ENCODE data around the gene TECR. TPM values are rescaled to one million over a fixed set of nuclear protein-coding genes. Genes with fewer than 3 reads are reported as not detected.

The TECR gene
- total and polyA plus RNA-seq, 2 of the 13 experiments (the other 11 are each of a cell fraction or from before 2014, with no cell fraction given): 54.9 to 121 TPM

- FAIRE-seq (no peak), DNase-seq (ENCODE audit: low spot score) (no peak), ATAC-seq (no peak)
- H3K79me2 ChIP-seq (ENCODE audit: insufficient read depth, low read length): peaks cover 30% of the 10 kb centered on the region
- no TSS peak for BruUV-seq (replicated peaks)
- WGBS (ENCODE audit: low lambda C conversion rate): 90% methylated on average over 4 of the region's 8 CpGs
- ChIA-PET POLR2A (no interaction called here), CTCF (ENCODE audit: low intra/inter-chr PET ratio, low total read pairs) (no interaction called here)
- H3K9ac ChIP-seq (ENCODE audit: insufficient read depth, low read depth, low read length): no peak overlapping the region
- H3K4me2 ChIP-seq (ENCODE audit: low read depth, low read length): no peak overlapping the region
- H3K27me3 ChIP-seq (ENCODE audit: control insufficient read depth in 1 of 2, insufficient read depth in 2 of 2, low read length in 2 of 2): no peaks in the 10 kb centered on the region
- no peaks in the 10 kb centered on the region; the same call in 1 of the 2 replicates for H4K20me1 ChIP-seq (ENCODE audit: insufficient read depth, low read length)
- no peak overlapping the region for H2AFZ ChIP-seq (ENCODE audit: low read length)
- peaks cover 7 to 15% of the 10 kb centered on the region in 2 experiments; a peak in 3 of 5 replicates for H3K36me3 ChIP-seq (replicated peaks in 1 of 2; ENCODE audit: control insufficient read depth in 1 of 2, insufficient read depth in 2 of 2, low read length in 2 of 2)
- in situ Hi-C loops (cut with HindIII; ENCODE audit: extremely low pct_ligation_motif_present, low pct_unique_long_range_greater_than_20kb): no loop called here
- H3K27ac ChIP-seq (ENCODE audit: extremely low read length, insufficient read depth, low read length): no peak overlapping the region
- peaks cover 7% of the 10 kb centered on the region for H3K4me1 ChIP-seq (ENCODE audit: insufficient read depth, low read length)
- no peaks in the 10 kb centered on the region for H3K9me3 ChIP-seq (ENCODE audit: low read length)
- intact Hi-C loops (cut with micrococcal nuclease; ENCODE audit: unreplicated experiment): no loop called here
- no peak overlapping the region for H3K4me3 ChIP-seq (replicated peaks in 1 of 3; ENCODE audit: insufficient read depth in 1 of 3, low read depth in 2 of 3, low read length in 3 of 3)
- TF ChIP-seq ZNF275 (CRISPR knock-in tag; IDR thresholded peaks at IDR 0.05; ENCODE audit: borderline replicate concordance) (no peak), ZNF24 (IDR thresholded peaks at IDR 0.05) (no peak), CEBPG (CRISPR knock-in tag; IDR thresholded peaks at IDR 0.05) (no peak), ZNF263 (CRISPR knock-in tag; IDR thresholded peaks at IDR 0.05) (no peak), HNF1A (IDR thresholded peaks at IDR 0.05; ENCODE audit: low read depth) (no peak), HNF1A (CRISPR knock-in tag; IDR thresholded peaks at IDR 0.05; ENCODE audit: borderline replicate concordance) (no peak), HMG20B (CRISPR knock-in tag; conservative IDR thresholded peaks at IDR 0.05) (no peak), TEF (CRISPR knock-in tag; IDR thresholded peaks at IDR 0.05) (no peak), ZNF264 (CRISPR knock-in tag; IDR thresholded peaks at IDR 0.05) (no peak), WIZ (CRISPR knock-in tag; IDR thresholded peaks at IDR 0.05) (no peak)
- TF ChIP-seq, protein P1, sequence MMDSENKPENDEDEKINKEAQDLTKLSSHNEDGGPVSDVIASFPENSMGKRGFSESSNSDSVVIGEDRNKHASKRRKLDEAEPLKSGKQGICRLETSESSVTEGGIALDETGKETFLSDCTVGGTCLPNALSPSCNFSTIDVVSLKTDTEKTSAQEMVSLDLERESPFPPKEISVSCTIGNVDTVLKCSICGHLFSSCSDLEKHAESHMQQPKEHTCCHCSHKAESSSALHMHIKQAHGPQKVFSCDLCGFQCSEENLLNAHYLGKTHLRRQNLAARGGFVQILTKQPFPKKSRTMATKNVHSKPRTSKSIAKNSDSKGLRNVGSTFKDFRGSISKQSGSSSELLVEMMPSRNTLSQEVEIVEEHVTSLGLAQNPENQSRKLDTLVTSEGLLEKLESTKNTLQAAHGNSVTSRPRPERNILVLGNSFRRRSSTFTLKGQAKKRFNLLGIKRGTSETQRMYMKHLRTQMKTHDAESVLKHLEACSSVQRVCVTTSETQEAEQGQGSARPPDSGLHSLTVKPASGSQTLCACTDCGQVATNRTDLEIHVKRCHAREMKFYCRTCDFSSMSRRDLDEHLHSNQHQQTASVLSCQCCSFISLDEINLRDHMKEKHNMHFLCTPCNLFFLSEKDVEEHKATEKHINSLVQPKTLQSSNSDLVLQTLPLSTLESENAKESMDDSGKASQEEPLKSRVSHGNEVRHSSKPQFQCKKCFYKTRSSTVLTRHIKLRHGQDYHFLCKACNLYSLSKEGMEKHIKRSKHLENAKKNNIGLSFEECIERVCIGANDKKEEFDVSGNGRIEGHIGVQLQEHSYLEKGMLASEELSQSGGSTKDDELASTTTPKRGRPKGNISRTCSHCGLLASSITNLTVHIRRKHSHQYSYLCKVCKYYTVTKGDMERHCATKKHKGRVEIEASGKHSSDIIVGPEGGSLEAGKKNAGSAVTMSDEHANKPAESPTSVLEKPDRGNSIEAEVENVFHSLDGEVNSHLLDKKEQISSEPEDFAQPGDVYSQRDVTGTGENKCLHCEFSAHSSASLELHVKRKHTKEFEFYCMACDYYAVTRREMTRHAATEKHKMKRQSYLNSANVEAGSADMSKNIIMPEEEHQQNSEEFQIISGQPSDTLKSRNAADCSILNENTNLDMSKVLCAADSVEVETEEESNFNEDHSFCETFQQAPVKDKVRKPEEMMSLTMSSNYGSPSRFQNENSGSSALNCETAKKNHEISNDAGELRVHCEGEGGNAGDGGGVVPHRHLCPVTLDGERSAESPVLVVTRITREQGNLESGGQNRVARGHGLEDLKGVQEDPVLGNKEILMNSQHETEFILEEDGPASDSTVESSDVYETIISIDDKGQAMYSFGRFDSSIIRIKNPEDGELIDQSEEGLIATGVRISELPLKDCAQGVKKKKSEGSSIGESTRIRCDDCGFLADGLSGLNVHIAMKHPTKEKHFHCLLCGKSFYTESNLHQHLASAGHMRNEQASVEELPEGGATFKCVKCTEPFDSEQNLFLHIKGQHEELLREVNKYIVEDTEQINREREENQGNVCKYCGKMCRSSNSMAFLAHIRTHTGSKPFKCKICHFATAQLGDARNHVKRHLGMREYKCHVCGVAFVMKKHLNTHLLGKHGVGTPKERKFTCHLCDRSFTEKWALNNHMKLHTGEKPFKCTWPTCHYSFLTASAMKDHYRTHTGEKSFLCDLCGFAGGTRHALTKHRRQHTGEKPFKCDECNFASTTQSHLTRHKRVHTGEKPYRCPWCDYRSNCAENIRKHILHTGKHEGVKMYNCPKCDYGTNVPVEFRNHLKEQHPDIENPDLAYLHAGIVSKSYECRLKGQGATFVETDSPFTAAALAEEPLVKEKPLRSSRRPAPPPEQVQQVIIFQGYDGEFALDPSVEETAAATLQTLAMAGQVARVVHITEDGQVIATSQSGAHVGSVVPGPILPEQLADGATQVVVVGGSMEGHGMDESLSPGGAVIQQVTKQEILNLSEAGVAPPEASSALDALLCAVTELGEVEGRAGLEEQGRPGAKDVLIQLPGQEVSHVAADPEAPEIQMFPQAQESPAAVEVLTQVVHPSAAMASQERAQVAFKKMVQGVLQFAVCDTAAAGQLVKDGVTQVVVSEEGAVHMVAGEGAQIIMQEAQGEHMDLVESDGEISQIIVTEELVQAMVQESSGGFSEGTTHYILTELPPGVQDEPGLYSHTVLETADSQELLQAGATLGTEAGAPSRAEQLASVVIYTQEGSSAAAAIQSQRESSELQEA (CRISPR knock-in tag; IDR thresholded peaks at IDR 0.05; ENCODE audit: not compliant biosample characterization): no peak
Measured at GRCh38 chr19:14561249-14561648, 31.9 kb downstream of the TECR start.
